Esophagus squamous epithelium (tissue), 4 donors: Measurements from ENCODE around the gene CUBN.

Experiments
- CTCF ChIP-seq, 6 experiments: fragments of 450-650 bp in 4 of 6; fragments of 200-600 bp in 2 of 6; sonication (generic) in 2 of 6; IDR thresholded peaks; one replicate each; pipeline ENCODE4 v1.5.1; 2016 to 2019; ENCODE audit warnings: antibody characterized with exemption in 6 of 6, mild to moderate bottlenecking in 4 of 6, moderate library complexity in 4 of 6
- POLR2A ChIP-seq, 4 donors: fragments of 450-650 bp; IDR thresholded peaks; one replicate each; pipeline ENCODE4 v1.6.1; 2017; ENCODE audit warnings: antibody characterized with exemption in 4 of 4, mild to moderate bottlenecking in 4 of 4, moderate library complexity in 3 of 4

DNA sequence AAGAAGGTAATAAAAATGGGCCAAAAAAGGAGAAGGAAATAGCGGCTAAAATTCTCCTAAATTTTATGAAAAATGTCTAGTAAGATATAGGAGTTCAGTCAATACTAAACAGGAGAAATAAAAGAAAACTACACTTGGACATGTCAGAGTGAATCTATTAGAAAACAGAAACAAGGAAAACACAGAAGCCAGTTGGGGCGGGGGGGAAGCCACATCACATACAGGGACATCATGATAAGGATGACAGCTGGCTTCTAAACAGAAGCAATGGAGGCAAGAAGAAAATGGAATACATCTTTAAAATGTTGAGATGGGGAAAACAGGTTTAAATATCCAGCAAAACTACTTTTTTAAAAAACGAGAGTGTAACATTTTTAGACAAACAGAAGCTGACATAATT is 77.8 kb downstream of the CUBN start:
- TF ChIP-seq CTCF (IDR thresholded peaks at IDR 0.05) (no peak), POLR2A (IDR thresholded peaks at IDR 0.05) (no peak)
